ENCODE results near the gene PHB1.

The PHB1 gene

DNA sequence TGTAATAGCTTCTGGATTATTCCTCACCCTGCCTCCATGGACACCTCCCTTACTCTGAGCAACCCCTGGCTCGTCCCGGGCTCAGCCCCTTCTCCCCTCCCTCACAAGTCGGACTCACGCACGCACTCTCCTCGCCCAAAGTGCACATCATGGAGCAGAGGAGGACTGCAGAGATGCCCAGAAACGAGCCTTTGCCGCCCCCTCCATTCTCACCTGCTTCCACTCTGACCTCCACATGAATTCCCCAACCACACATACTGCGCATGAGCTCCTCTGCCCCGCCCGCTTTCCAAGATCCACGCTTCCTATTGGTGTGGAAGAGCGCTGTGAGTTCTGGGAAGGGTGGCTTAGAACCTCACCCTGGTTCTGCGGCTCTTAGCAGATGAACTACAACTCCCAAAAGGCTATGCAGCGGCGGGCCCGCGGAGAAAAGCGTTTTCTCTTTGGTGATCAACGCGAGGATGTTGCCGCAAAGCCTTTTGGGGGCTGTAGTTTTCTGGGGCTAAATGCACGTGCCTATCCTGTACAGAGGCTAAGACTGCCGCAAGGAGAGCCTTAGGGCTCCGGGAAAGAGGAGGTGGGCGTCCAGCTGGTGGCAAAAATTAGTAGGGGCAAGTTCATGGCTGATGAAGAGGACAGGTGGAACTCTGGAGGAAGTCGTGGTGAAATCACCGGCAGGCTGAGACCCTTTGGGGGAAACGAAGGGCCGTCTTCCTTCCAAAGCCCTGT lies at the start of gene PHB1:
TSS of gene PHB1 (minus strand) at position 261 of the 729 bp plus-strand sequence. CDS start 1,618 bp downstream, outside the sequence.
- DNase-seq: peak; percentile 99 to 100

DNA sequence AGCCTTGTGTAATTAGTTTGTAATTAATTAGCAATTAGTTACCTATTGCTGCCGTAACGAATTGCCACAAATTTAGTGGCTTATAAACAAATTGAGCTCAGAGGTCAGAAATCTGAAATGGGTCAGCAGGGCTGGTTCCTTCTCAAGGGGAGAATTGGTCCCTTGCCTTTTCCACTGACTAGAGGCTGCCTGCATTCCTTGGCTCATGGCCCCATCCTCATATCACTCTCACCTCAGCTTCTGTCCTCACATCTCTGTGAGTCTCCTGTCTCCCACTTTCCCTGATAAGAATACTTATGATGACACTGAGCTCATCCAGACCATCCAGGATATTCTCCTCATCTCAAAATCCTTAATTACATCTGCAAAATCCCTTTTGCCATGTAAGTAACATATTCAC lies 49.4 kb upstream of the PHB1 start:
- DNase-seq: no peak

GRCh38 chr17:49461580-49461979 lies 46.9 kb upstream of the PHB1 start:
- DNase-seq: no peak

DNA sequence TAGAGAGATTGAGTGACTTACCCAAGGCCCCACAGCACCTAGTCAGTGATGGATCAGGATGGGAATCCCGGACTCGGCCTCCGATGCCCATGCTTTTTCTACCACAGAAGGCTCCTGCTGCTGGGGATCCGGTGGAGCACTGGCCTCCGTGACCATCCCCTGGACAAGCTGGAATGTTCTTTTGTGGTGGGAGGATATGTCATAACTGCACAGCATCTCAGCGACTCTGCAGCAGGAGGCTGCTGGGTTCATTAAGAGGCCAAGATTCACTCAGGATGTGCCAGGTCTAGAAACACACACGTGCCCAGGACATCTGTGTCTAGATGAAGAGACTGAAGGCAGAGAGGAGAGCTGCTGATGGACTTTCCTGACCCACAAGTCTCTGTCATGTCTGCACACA lies 45.7 kb upstream of the PHB1 start:
- no peak for DNase-seq

- no peak for DNase-seq
Measured at GRCh38 chr17:49459401-49459984, 44.8 kb upstream of the PHB1 start.

- no peak for DNase-seq
Measured at GRCh38 chr17:49457564-49458535, 43.2 kb upstream of the PHB1 start.

- no peak for DNase-seq
Measured at GRCh38 chr17:49456183-49456965, 41.7 kb upstream of the PHB1 start.

- no peak for DNase-seq
Measured at GRCh38 chr17:49455272-49455861, 40.7 kb upstream of the PHB1 start.

GRCh38 chr17:49454050-49454449 lies 39.4 kb upstream of the PHB1 start:
- no peak for DNase-seq

GRCh38 chr17:49452661-49453060 lies 38.0 kb upstream of the PHB1 start:
- DNase-seq: no peak

GRCh38 chr17:49452201-49452600 lies 37.5 kb upstream of the PHB1 start:
- no peak for DNase-seq

DNA sequence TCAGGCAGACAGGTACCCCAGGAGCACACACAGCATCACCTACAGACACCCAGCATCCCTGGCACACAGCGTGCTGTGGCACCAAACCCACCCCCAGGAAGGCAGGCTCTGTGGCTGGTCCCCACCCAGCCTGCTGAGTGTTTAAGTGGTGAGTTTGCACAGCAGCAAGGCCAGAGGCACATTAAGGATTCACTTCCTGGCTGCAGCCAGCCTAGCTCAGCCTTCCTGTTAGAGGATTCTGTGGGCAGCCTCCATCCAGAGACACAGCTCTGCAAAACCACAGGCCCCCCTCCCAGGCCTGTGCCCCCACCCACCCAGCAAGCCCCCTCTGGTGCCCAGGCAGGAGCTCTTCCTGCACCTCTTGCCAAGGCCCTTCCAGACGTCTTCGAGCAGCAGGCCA lies 36.1 kb upstream of the PHB1 start:
- no peak for DNase-seq

DNA sequence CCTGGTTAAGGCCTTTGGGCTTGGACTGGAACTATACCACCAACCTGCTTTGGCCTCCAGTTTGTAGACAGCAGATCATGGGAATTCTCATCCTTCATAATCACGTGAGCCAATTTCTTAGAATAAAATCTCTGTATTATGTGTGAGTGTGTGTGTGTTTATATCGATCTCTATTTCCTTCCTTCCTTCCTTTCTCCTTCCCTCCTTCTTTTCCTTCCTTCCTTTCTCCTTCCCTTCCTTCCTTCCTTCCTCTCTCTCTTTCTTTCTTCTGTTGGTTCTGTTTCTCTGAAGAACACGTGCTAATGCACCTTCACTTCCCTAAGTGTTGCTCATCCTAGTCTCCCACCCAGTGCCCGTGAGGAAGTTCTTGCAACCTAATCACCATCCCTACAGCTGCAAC lies 35.5 kb upstream of the PHB1 start:
- no peak for DNase-seq

- no peak for DNase-seq
Measured at GRCh38 chr17:49447628-49448302, 33.1 kb upstream of the PHB1 start.

DNA sequence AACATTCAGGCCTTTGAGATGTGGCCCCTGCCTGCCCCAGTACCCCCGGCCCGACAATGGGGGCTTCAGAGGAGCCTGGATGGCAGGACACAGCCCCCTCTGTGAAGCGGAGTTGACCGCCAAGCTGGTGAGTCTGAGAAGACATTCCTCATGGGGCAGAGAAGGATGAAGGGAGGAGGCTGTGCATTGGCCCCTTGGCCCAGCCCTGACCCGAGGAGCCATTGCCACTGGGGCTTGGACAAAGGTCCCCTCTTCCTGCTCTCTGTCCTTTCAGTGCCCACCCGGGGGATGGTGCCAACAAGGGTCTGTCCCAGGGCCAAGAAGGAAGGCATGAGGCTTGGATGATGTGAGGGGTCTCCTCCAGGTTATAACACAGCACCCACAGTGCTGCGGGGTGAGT lies 30.9 kb upstream of the PHB1 start:
- DNase-seq: no peak

DNA sequence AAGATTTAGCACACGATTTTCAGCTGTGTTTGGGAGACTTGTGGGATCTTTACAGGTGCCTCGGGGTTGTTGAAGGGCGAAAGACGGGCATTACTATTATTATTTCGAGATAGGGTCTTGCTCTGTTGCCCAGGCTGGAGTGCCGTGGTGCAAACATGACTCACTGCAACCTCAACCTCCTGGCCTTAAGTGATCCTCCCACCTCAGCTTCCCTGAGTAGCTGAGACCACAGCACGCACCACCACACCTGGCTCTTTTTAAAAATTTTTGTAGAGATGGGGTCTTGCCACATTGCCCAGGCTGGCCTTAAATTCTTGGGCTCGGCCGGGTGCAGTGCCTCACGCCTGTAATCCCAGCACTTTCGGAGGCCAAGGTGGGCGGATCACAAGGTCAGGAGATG lies 29.7 kb upstream of the PHB1 start:
- no peak for DNase-seq

- no peak for DNase-seq
Measured at GRCh38 chr17:49443862-49444261, 29.2 kb upstream of the PHB1 start.

DNA sequence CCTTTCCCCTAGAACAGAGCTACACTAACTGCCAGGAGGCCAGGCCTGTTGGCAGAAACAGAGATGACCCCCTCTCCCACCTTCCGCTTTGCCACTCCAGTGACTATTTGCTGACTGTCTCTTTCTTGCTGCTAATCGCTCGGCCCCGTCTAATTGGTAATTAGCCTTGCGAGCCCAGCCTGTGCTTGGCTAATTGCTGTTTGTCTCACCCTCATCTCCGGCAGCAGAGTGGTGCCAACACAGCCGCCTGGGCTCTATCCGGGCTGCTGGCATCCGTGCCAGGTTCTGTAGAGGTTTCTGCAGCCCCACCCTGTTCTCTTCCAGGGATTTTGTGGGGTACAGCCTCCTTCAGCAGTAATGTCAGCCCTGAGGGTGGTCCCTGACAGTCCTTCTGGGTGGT lies 27.4 kb upstream of the PHB1 start:
- no peak for DNase-seq

- DNase-seq: no peak
Measured at GRCh38 chr17:49441578-49441977, 26.9 kb upstream of the PHB1 start.

- no peak for DNase-seq
Measured at GRCh38 chr17:49440581-49440980, 25.9 kb upstream of the PHB1 start.

DNA sequence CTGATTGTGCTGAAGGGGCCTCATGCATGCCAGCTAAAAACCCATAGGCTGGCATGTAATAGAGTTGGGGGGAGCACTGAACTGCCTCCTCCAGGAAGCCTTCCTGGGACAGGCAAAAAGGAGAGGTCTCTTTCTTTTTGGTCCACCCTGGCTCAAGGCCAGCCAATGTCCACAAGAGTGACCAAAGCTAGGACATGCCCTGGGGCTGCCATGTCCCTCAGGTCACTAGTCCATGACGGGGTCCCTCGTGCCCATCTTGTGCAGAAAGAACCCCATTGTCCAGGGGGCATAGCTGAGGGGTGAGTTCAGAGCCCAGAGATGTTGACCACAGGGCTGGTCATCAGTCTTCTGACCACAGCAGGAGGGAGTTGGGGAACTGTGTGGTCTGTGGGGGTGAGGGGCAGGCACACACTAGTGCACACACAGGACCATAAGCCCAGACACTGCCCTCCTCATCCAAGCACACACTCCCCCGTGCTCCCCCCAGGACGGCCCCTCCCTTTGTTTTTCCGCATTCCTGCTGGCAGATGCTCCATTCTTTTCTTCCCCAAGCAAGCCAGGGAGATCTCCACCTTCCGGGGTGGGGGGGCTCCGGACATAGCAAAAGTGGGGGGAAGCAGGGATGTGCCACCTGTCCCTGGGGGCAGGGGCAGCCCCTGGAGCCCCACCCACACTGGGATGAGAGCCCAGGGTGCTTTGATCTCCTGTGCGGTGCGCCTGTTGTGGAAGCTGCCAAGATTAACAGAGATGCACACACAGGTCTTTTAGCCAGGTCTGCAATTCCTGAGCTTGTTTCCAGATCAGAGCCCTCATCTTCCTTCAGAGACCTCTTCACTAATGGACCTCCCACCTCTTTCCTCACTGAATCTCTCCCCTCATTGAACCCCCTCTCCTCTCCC lies 25.2 kb upstream of the PHB1 start:
- no peak for DNase-seq

All from SHP77 (cell line).